HL-60 (cell line): ENCODE data around the gene DUSP7.

Experiments used
- DNase-seq, 2 experiments: peaks; one replicate each; pipeline ENCODE4 v3.0.0-alpha.2; 2010 to 2020; ENCODE audit warnings: low read depth in 1 of 2, low spot score in 1 of 2
- H3K27ac ChIP-seq: fragments of 250-450 bp; sonication (Bioruptor Pico); replicated peaks from 2 replicates; pipeline ENCODE4 v1.5.1; 2020; ENCODE audit warnings: mild to moderate bottlenecking, moderate library complexity
- H3K27me3 ChIP-seq: fragments of 250-450 bp; sonication (Bioruptor Pico); 2 replicates; pipeline ENCODE4 v1.5.1; 2021; ENCODE audit warnings: mild to moderate bottlenecking, moderate library complexity; ENCODE audit not compliant: insufficient read depth, poor library complexity, severe bottlenecking
- H3K4me3 ChIP-seq: replicated peaks from 2 replicates; pipeline ENCODE4 v1.5.1; 2011; ENCODE audit warnings: mild to moderate bottlenecking, control low read depth, low read length; ENCODE audit not compliant: insufficient read depth
- GABPA ChIP-seq: IDR thresholded peaks from 2 replicates; pipeline ENCODE4 v1.6.1; 2012; ENCODE audit warnings: low read depth
- POLR2AphosphoS5 ChIP-seq: IDR thresholded peaks from 2 replicates; pipeline ENCODE4 v1.6.1; 2012; ENCODE audit warnings: low read depth
- SPI1 ChIP-seq: IDR thresholded peaks from 2 replicates; pipeline ENCODE4 v1.6.1; 2012; ENCODE audit warnings: low read depth, mild to moderate bottlenecking, borderline replicate concordance
- TF ChIP-seq, protein P1 (sequence below): IDR thresholded peaks from one replicate; pipeline ENCODE4 v1.5.1; 2011; ENCODE audit warnings: low read length, control low read depth, inconsistent platforms; ENCODE audit not compliant: insufficient read depth
- TF ChIP-seq, protein P2 (sequence below): IDR thresholded peaks from 2 replicates; pipeline ENCODE4 v1.6.1; 2012; ENCODE audit warnings: low read depth; ENCODE audit not compliant: insufficient replicate concordance

DUSP7 gene

DNA sequence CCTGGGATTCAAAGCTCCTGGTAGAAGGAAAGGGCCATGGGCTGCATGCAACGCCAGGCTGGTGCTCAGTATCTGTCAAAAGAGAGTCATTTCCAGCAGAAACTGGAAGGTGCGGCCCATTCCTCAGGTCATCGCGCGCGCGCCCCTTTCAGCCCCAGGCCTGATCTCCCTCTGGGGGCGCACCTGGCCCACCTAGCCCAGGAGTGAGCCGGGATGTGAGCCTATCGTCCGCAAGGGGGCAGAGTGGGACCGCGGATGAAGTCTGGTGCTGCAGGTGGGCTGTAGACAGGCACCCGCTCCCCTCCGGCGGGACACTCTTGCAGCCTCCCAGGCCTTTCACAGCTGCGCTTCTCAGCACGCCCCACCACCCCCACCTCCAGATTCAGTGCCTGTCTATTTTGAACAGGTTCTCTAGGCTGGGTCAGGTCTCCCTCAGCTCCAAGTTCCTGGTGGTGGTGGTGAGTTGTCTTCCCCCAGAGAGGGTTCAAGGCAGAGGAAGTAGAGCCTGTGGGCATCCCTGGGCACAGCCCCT lies 54.9 kb downstream of the DUSP7 start:
- TF ChIP-seq, protein P1, sequence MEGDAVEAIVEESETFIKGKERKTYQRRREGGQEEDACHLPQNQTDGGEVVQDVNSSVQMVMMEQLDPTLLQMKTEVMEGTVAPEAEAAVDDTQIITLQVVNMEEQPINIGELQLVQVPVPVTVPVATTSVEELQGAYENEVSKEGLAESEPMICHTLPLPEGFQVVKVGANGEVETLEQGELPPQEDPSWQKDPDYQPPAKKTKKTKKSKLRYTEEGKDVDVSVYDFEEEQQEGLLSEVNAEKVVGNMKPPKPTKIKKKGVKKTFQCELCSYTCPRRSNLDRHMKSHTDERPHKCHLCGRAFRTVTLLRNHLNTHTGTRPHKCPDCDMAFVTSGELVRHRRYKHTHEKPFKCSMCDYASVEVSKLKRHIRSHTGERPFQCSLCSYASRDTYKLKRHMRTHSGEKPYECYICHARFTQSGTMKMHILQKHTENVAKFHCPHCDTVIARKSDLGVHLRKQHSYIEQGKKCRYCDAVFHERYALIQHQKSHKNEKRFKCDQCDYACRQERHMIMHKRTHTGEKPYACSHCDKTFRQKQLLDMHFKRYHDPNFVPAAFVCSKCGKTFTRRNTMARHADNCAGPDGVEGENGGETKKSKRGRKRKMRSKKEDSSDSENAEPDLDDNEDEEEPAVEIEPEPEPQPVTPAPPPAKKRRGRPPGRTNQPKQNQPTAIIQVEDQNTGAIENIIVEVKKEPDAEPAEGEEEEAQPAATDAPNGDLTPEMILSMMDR, result peak; percentile 64
- TF ChIP-seq POLR2AphosphoS5, result no peak
- no peak for TF ChIP-seq GABPA
- no peak for TF ChIP-seq SPI1
- TF ChIP-seq, protein P2, sequence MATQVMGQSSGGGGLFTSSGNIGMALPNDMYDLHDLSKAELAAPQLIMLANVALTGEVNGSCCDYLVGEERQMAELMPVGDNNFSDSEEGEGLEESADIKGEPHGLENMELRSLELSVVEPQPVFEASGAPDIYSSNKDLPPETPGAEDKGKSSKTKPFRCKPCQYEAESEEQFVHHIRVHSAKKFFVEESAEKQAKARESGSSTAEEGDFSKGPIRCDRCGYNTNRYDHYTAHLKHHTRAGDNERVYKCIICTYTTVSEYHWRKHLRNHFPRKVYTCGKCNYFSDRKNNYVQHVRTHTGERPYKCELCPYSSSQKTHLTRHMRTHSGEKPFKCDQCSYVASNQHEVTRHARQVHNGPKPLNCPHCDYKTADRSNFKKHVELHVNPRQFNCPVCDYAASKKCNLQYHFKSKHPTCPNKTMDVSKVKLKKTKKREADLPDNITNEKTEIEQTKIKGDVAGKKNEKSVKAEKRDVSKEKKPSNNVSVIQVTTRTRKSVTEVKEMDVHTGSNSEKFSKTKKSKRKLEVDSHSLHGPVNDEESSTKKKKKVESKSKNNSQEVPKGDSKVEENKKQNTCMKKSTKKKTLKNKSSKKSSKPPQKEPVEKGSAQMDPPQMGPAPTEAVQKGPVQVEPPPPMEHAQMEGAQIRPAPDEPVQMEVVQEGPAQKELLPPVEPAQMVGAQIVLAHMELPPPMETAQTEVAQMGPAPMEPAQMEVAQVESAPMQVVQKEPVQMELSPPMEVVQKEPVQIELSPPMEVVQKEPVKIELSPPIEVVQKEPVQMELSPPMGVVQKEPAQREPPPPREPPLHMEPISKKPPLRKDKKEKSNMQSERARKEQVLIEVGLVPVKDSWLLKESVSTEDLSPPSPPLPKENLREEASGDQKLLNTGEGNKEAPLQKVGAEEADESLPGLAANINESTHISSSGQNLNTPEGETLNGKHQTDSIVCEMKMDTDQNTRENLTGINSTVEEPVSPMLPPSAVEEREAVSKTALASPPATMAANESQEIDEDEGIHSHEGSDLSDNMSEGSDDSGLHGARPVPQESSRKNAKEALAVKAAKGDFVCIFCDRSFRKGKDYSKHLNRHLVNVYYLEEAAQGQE, result no peak
- no peak overlapping the region for H3K4me3 ChIP-seq
- DNase-seq, result peak; percentile 61 to 71
- no peaks in the 10 kb centered on the region for H3K27me3 ChIP-seq
- H3K27ac ChIP-seq, result no peak overlapping the region

DNA sequence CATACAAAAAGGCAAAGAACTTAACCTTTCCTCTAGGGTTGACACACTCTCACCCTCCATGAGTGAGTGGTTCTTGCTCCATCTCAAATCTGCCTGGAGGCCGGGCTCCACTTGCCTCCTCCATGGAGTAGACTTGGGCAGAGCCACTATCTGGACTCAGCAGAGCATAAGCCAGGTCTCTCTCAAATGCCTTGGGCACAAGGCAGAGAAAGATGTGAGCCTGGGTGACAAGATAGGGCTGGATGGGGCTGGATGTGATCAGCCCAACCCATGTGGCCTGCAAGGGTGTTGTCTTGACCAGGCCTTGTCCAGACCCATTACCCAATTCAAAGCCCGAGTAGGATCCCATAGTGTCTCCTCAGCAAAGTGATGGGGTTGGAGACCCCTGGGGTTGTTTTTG lies 56.5 kb downstream of the DUSP7 start:
- H3K27ac ChIP-seq, result no peak overlapping the region
- no peak overlapping the region for H3K4me3 ChIP-seq
- DNase-seq, result no peak
- TF ChIP-seq GABPA, result no peak
- no peak for TF ChIP-seq SPI1
- H3K27me3 ChIP-seq, result no peaks in the 10 kb centered on the region
